ENCODE results near the gene ZNF221.
"Not testable (repeated sequence)": the region's sequence is repeated elsewhere in the genome, so short reads cannot be mapped to it uniquely, and the experiment has no call there.

Gene ZNF221

GRCh38 chr19:43949803-43950202 is 1.2 kb upstream of the ZNF221 start:
- DNase-seq; in situ Hi-C loops (cut with MboI; ENCODE audit: low pct_unique_long_range_greater_than_20kb, low sequenced_read_pairs): not testable (repeated sequence)

- no peak for DNase-seq
- in situ Hi-C loops (cut with MboI; ENCODE audit: low pct_unique_long_range_greater_than_20kb, low sequenced_read_pairs) = no loop called here
These were observed 5.8 kb downstream of the ZNF221 start for GRCh38 chr19:43956827-43957226.

- in situ Hi-C loops (cut with MboI; ENCODE audit: low pct_unique_long_range_greater_than_20kb, low sequenced_read_pairs) = no loop called here
These were observed 6.9 kb downstream of the ZNF221 start for GRCh38 chr19:43957891-43958290.

GRCh38 chr19:43960411-43960810 is 9.4 kb downstream of the ZNF221 start:
- no peak for DNase-seq
- in situ Hi-C loops (cut with MboI; ENCODE audit: low pct_unique_long_range_greater_than_20kb, low sequenced_read_pairs) = no loop called here

More at GRCh38 chr19:43957891-43958290, 6.9 kb downstream of the ZNF221 start:
- no peak for DNase-seq

GRCh38 chr19:43966079-43966694 is 15.2 kb downstream of the ZNF221 start:
- no peak for DNase-seq
- in situ Hi-C loops (cut with MboI; ENCODE audit: low pct_unique_long_range_greater_than_20kb, low sequenced_read_pairs) = no loop called here

- no peak for DNase-seq
- in situ Hi-C loops (cut with MboI; ENCODE audit: low pct_unique_long_range_greater_than_20kb, low sequenced_read_pairs) = no loop called here
These were observed 25.7 kb downstream of the ZNF221 start for GRCh38 chr19:43976732-43977131.

GRCh38 chr19:43983544-43983911 is 32.5 kb downstream of the ZNF221 start:
- in situ Hi-C loops (cut with MboI; ENCODE audit: low pct_unique_long_range_greater_than_20kb, low sequenced_read_pairs) = no loop called here
- DNase-seq = no peak

- in situ Hi-C loops (cut with MboI; ENCODE audit: low pct_unique_long_range_greater_than_20kb, low sequenced_read_pairs) = no loop called here
- DNase-seq = no peak
These were observed 33.1 kb downstream of the ZNF221 start, which contains the start of gene ZNF155 for GRCh38 chr19:43983912-43984686. Gene ZNF155, plus strand, starts transcription at chr19:43984188. Its CDS starts 4,356 bp downstream, at chr19:43988544.

- no peak for DNase-seq
- in situ Hi-C loops (cut with MboI; ENCODE audit: low pct_unique_long_range_greater_than_20kb, low sequenced_read_pairs) = no loop called here
These were observed 33.6 kb downstream of the ZNF221 start for GRCh38 chr19:43984687-43985000.

GRCh38 chr19:43997631-43998290 is 46.7 kb downstream of the ZNF221 start:
- in situ Hi-C loops (cut with MboI; ENCODE audit: low pct_unique_long_range_greater_than_20kb, low sequenced_read_pairs) = no loop called here
- no peak for DNase-seq

GRCh38 chr19:44002212-44002565 is 51.2 kb downstream of the ZNF221 start:
- DNase-seq = no peak
- in situ Hi-C loops (cut with MboI; ENCODE audit: low pct_unique_long_range_greater_than_20kb, low sequenced_read_pairs) = no loop called here

- in situ Hi-C loops (cut with MboI; ENCODE audit: low pct_unique_long_range_greater_than_20kb, low sequenced_read_pairs) = no loop called here
- peak; percentile 93 for DNase-seq
These were observed 51.8 kb downstream of the ZNF221 start, which contains the start of gene ZNF230 for GRCh38 chr19:44002566-44003460. Gene ZNF230, plus strand, starts transcription at chr19:44002957. Its CDS starts 4,122 bp downstream, at chr19:44007079.

GRCh38 chr19:44003461-44004009 is 52.5 kb downstream of the ZNF221 start:
- peak; percentile 35 for DNase-seq
- in situ Hi-C loops (cut with MboI; ENCODE audit: low pct_unique_long_range_greater_than_20kb, low sequenced_read_pairs) = no loop called here

- in situ Hi-C loops (cut with MboI; ENCODE audit: low pct_unique_long_range_greater_than_20kb, low sequenced_read_pairs) = no loop called here
- DNase-seq = peak; percentile 5
These were observed 54.9 kb downstream of the ZNF221 start for GRCh38 chr19:44005973-44006372.

- in situ Hi-C loops (cut with MboI; ENCODE audit: low pct_unique_long_range_greater_than_20kb, low sequenced_read_pairs) = no loop called here
- DNase-seq = no peak
These were observed 56.4 kb downstream of the ZNF221 start for GRCh38 chr19:44007473-44007872.

- DNase-seq = peak; percentile 6
- in situ Hi-C loops (cut with MboI; ENCODE audit: low pct_unique_long_range_greater_than_20kb, low sequenced_read_pairs) = no loop called here
These were observed 59.4 kb downstream of the ZNF221 start for GRCh38 chr19:44010468-44010867.

Measured in KBM-7 (cell line).